Head of caudate nucleus (tissue), 42 donors: ENCODE results near the gene PRRC2A.
"Not testable (repeated sequence)": the region's sequence is repeated elsewhere in the genome, so short reads cannot be mapped to it uniquely, and the experiment has no call there.

Experiments used
- DNase-seq, 42 donors: peaks; one replicate each; pipeline versions ENCODE4 v3.0.0 to v3.0.0-alpha.2; 2020 to 2021; ENCODE audit warnings: mixed read lengths in 7 of 42
- intact Hi-C: fragments of 100-400 bp; cut with DNase I; formaldehyde crosslinking; loops from one replicate; pipeline ENCODE4 v1.15.0; 2022

Gene PRRC2A

GRCh38 chr6:31581434-31582229, 38.9 kb upstream of the PRRC2A start:
- intact Hi-C loops = no loop called here
- DNase-seq = peak in 25 of 42 donors; percentile 12 to 62 (median 28)

- DNase-seq = no peak
- intact Hi-C loops = no loop called here
These were observed 38.3 kb upstream of the PRRC2A start, which contains the start of gene LTB for GRCh38 chr6:31582230-31582643. Gene LTB, minus strand, starts transcription at chr6:31582424. Its CDS starts 7 bp downstream, at chr6:31582417.

- intact Hi-C loops = no loop called here
- DNase-seq = no peak
These were observed 35.0 kb upstream of the PRRC2A start for GRCh38 chr6:31585491-31585890.

GRCh38 chr6:31586008-31586407, 34.5 kb upstream of the PRRC2A start, which contains the start of gene LST1:
Gene LST1, plus strand, starts transcription at chr6:31586277. Its CDS starts 1,023 bp downstream, at chr6:31587300.
- peak in 6 of 42 donors; percentile 17 to 30 (median 22) for DNase-seq
- intact Hi-C loops = no loop called here

- intact Hi-C loops = no loop called here
These were observed 33.8 kb upstream of the PRRC2A start for GRCh38 chr6:31586599-31587281.

GRCh38 chr6:31587791-31588777, 32.4 kb upstream of the PRRC2A start:
- no peak for DNase-seq
- intact Hi-C loops = no loop called here

More at GRCh38 chr6:31586599-31587281, 33.8 kb upstream of the PRRC2A start:
- peak in 13 of 42 donors; percentile 13 to 51 (median 27) for DNase-seq

- DNase-seq = no peak
- intact Hi-C loops = no loop called here
These were observed 31.5 kb upstream of the PRRC2A start for GRCh38 chr6:31588871-31589650.

- DNase-seq, intact Hi-C loops: not testable (repeated sequence)
These were observed 29.8 kb upstream of the PRRC2A start for GRCh38 chr6:31590691-31591090.

GRCh38 chr6:31592396-31592771, 28.1 kb upstream of the PRRC2A start:
- intact Hi-C loops = no loop called here
- DNase-seq = no peak

DNA sequence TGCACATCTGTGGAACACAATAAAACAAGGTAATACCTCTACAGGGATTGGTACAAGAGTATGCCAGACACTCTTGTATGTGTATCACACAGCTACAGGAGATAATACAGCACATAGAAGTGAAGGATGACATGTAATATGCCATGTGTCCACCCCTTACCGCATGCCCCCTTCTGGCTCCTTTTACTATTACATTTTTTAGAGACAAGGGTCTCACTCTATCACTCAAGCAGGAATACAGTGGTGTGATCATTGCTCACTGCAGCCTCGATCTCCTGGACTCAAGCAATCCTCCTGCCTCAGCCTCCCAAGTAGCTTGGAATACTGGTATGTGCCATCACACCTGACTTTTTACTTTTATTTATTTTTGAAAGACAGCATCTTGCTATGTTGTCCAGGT, 23.5 kb upstream of the PRRC2A start:
- no peak for DNase-seq
- intact Hi-C loops = no loop called here

GRCh38 chr6:31607317-31607716, 13.2 kb upstream of the PRRC2A start:
- DNase-seq = no peak
- intact Hi-C loops = no loop called here

- no peak for DNase-seq
- intact Hi-C loops = no loop called here
These were observed 10.8 kb upstream of the PRRC2A start for GRCh38 chr6:31609519-31610406.

GRCh38 chr6:31610968-31611367, 9.5 kb upstream of the PRRC2A start:
- intact Hi-C loops = no loop called here
- no peak for DNase-seq

- peak in 4 of 42 donors; percentile 20 to 38 (median 30) for DNase-seq
- intact Hi-C loops = no loop called here
These were observed 6.4 kb upstream of the PRRC2A start for GRCh38 chr6:31614075-31614619.

GRCh38 chr6:31614684-31615578, 5.6 kb upstream of the PRRC2A start, which contains the start of gene AIF1:
Gene AIF1, plus strand, starts transcription at chr6:31615234. Its CDS starts 96 bp downstream, at chr6:31615330.
- peak in 1 of 42 donors; percentile 25 for DNase-seq
- intact Hi-C loops = no loop called here

DNA sequence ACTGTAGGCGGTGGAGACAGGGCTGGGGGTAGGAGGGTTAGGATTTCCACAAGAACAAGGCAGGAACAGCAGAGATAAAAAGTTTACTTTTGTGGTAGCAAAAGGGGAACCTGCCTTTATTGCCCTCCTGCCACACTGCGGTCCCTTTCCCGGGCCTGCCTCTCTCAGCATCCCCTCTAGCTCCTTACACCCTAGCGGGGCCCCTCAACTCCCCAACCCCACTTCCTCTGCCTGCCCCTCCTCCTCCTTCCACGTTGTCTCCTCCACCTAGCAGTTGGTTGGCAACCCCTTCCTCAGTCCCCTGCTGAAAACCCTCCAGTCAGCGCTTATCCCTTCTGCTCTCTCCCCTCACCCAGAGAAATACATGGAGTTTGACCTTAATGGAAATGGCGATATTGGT, 4.8 kb upstream of the PRRC2A start:
- peak in 6 of 42 donors; percentile 11 to 48 (median 26) for DNase-seq
- intact Hi-C loops = no loop called here
